Nephron (organoid): ENCODE results near the gene AGPAT3.
A peak's percentile ranks its signal among the peaks of the same experiment; 100 is the strongest.

Experiments used
- H3K27ac Mint-ChIP-seq, 3 experiments: 2 replicates each; pipeline ENCODE4 v1.8.0; 2020; ENCODE audit warnings: mixed read lengths in 3 of 3, mild to moderate bottlenecking in 2 of 3, moderate library complexity in 1 of 3
- H3K27me3 Mint-ChIP-seq: 2 replicates; pipeline ENCODE4 v1.8.0; 2021; ENCODE audit warnings: low read depth, mild to moderate bottlenecking, moderate library complexity, mixed read lengths
- H3K36me3 Mint-ChIP-seq: 2 replicates; pipeline ENCODE4 v1.8.0; 2020; ENCODE audit warnings: low read depth, mixed read lengths
- H3K4me1 Mint-ChIP-seq: 2 replicates; pipeline ENCODE4 v1.8.0; 2020; ENCODE audit warnings: mixed read lengths
- H3K4me3 Mint-ChIP-seq, 3 experiments: 2 replicates each; pipeline ENCODE4 v1.8.0; 2020; ENCODE audit warnings: mild to moderate bottlenecking in 3 of 3, mixed read lengths in 3 of 3, moderate library complexity in 2 of 3
- H3K9me3 Mint-ChIP-seq: 2 replicates; pipeline ENCODE4 v1.8.0; 2020; ENCODE audit warnings: mixed read lengths
- TF ChIP-seq, protein P1 (sequence below), 3 experiments: fragments of 200-600 bp; sonication (generic); IDR thresholded peaks; one replicate each; pipeline ENCODE4 v1.5.0; 2021; ENCODE audit warnings: antibody characterized with exemption in 3 of 3; ENCODE audit not compliant: unreplicated experiment in 3 of 3

The AGPAT3 gene

GRCh38 chr21:43939443-43940328 lies 74.7 kb downstream of the AGPAT3 start:
- H3K4me1 Mint-ChIP-seq, result peaks cover 4% of the 10 kb centered on the region
- H3K36me3 Mint-ChIP-seq, result no peaks in the 10 kb centered on the region
- H3K27ac Mint-ChIP-seq, result peak overlapping the region in 1 of 3 experiments; percentile 27
- no peaks in the 10 kb centered on the region for H3K9me3 Mint-ChIP-seq
- no peak overlapping the region for H3K4me3 Mint-ChIP-seq
- peaks cover 7% of the 10 kb centered on the region for H3K27me3 Mint-ChIP-seq
- TF ChIP-seq, protein P1, sequence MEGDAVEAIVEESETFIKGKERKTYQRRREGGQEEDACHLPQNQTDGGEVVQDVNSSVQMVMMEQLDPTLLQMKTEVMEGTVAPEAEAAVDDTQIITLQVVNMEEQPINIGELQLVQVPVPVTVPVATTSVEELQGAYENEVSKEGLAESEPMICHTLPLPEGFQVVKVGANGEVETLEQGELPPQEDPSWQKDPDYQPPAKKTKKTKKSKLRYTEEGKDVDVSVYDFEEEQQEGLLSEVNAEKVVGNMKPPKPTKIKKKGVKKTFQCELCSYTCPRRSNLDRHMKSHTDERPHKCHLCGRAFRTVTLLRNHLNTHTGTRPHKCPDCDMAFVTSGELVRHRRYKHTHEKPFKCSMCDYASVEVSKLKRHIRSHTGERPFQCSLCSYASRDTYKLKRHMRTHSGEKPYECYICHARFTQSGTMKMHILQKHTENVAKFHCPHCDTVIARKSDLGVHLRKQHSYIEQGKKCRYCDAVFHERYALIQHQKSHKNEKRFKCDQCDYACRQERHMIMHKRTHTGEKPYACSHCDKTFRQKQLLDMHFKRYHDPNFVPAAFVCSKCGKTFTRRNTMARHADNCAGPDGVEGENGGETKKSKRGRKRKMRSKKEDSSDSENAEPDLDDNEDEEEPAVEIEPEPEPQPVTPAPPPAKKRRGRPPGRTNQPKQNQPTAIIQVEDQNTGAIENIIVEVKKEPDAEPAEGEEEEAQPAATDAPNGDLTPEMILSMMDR (IDR thresholded peaks at IDR 0.05; ENCODE audit: unreplicated experiment in 3 of 3), result no peak

DNA sequence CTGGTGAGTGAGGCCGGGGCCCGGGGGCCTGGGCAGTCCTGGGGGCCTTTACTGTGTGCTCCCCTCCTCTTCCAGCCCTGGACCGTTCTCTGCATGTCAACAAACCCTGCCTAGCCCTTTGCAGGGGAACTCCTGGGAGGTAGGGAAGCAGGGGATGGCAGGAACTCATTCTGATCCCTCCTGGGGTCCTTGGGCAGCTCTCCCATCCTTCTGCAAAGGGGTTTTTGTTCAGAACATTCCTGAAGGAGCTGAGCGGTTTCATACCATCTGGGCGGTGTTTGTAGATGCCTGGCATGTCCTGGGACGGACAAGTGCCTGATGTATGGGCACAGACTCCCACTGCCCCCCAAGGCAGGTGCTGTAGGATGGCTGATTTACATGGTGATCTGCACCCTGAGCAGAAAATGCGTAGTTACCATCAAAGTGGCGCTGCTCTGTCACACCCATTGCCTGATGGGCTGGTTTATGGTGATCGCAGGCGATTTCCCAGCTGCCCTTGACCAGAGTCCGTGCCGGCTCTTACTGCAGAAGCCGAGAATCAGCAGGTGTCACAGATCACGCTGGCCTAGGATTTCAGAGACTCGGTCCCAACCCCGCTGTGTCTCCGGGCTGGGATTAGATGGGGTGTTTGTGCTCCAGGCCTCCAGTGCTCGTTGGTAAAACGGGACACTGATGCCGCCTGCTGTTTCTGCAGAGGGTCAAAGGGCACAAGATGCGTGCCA lies 75.5 kb downstream of the AGPAT3 start:
- no peak overlapping the region for H3K4me3 Mint-ChIP-seq
- peaks cover 4% of the 10 kb centered on the region for H3K4me1 Mint-ChIP-seq
- no peaks in the 10 kb centered on the region for H3K36me3 Mint-ChIP-seq
- no peak overlapping the region for H3K27ac Mint-ChIP-seq
- no peaks in the 10 kb centered on the region for H3K9me3 Mint-ChIP-seq
- TF ChIP-seq, protein P1 (IDR thresholded peaks at IDR 0.05; ENCODE audit: unreplicated experiment in 3 of 3), result no peak
- H3K27me3 Mint-ChIP-seq, result peaks cover 4% of the 10 kb centered on the region

DNA sequence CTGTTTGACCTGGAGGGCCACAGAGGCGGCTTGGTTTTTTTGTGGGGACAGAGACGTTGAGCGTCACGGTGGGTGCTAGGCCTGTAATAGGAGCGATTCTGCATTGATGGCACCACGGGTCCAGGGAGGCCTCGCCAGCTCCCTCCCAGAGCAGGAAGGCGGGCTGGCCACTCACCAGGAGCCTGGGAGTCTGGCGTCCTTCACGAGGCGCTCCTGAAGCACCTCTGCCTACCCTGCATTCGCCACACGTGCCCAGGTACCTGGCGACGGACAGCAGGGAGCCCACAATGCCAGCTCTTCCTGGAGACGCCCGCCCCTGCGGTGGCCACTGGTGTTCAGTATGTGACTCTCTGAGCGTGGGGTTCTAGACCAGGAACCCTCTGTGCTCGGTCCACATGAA lies 77.2 kb downstream of the AGPAT3 start:
- Mint-ChIP-seq H3K4me3 (no peak overlapping the region), H3K27ac (no peak overlapping the region), H3K9me3 (no peaks in the 10 kb centered on the region), H3K36me3 (no peaks in the 10 kb centered on the region), H3K27me3 (peaks cover 4% of the 10 kb centered on the region), H3K4me1 (peaks cover 4% of the 10 kb centered on the region)
- TF ChIP-seq, protein P1 (IDR thresholded peaks at IDR 0.05; ENCODE audit: unreplicated experiment in 3 of 3), result no peak

DNA sequence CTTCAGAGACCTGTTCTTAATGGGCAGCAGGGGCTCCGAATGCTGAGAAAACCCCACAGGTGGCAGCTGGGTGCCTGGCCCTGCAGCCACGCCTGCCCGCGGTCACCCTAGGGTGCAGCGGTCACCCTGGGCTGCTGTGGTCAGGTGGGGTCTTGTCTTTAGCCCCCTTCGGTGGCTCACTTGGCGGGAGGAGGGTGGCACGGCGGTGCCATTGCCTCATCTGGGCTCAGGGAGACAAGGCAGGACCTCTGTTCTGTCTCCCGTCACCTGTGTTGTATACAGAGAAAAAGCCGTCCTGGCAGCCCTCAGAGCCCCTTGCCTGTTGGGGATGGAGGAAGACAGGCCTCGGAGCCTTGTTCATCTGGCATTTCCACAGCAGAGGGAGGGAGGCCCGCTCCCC lies 77.6 kb downstream of the AGPAT3 start:
- H3K27ac Mint-ChIP-seq, result no peak overlapping the region
- no peaks in the 10 kb centered on the region for H3K9me3 Mint-ChIP-seq
- H3K4me1 Mint-ChIP-seq, result peaks cover 4% of the 10 kb centered on the region
- H3K27me3 Mint-ChIP-seq, result peaks cover 4% of the 10 kb centered on the region
- TF ChIP-seq, protein P1 (IDR thresholded peaks at IDR 0.05; ENCODE audit: unreplicated experiment in 3 of 3), result no peak
- H3K36me3 Mint-ChIP-seq, result no peaks in the 10 kb centered on the region
- H3K4me3 Mint-ChIP-seq, result no peak overlapping the region

- H3K27me3 Mint-ChIP-seq, result peaks cover 4% of the 10 kb centered on the region
- H3K4me1 Mint-ChIP-seq, result peaks cover 4% of the 10 kb centered on the region
- no peaks in the 10 kb centered on the region for H3K9me3 Mint-ChIP-seq
- H3K36me3 Mint-ChIP-seq, result peaks cover 7% of the 10 kb centered on the region
- no peak overlapping the region for H3K27ac Mint-ChIP-seq
- H3K4me3 Mint-ChIP-seq, result no peak overlapping the region
- TF ChIP-seq, protein P1 (IDR thresholded peaks at IDR 0.05; ENCODE audit: unreplicated experiment in 3 of 3), result no peak
Measured at GRCh38 chr21:43943512-43944077, 78.6 kb downstream of the AGPAT3 start.
